ENCODE measurements around the gene SUMO2.
"Not testable (repeated sequence)": the region's sequence is repeated elsewhere in the genome, so short reads cannot be mapped to it uniquely, and the experiment has no call there.

DNA sequence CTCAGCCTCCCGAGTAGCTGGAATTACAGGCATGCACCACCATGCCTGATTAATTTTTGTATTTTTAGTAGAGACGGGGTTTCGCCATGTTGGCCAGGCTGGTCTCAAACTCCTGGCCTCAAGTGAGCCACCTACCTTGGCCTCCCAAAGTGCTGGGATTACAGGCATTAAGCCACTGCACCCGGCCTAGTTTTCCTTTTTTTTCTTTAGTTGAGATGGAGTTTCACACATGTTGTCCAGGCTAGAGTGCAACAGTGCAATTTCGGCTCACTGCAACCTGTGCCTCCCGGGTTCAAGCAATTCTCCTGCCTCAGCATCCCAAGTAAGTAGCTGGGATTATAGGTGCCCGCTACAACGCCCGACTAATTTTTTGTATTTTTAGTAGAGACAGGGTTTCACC lies 45.0 kb downstream of the SUMO2 start:
- TF ChIP-seq, protein P1, sequence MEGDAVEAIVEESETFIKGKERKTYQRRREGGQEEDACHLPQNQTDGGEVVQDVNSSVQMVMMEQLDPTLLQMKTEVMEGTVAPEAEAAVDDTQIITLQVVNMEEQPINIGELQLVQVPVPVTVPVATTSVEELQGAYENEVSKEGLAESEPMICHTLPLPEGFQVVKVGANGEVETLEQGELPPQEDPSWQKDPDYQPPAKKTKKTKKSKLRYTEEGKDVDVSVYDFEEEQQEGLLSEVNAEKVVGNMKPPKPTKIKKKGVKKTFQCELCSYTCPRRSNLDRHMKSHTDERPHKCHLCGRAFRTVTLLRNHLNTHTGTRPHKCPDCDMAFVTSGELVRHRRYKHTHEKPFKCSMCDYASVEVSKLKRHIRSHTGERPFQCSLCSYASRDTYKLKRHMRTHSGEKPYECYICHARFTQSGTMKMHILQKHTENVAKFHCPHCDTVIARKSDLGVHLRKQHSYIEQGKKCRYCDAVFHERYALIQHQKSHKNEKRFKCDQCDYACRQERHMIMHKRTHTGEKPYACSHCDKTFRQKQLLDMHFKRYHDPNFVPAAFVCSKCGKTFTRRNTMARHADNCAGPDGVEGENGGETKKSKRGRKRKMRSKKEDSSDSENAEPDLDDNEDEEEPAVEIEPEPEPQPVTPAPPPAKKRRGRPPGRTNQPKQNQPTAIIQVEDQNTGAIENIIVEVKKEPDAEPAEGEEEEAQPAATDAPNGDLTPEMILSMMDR (IDR thresholded peaks at IDR 0.05; ENCODE audit: insufficient read depth, low read depth, low read length) = not testable (repeated sequence)
- not testable (repeated sequence) for TF ChIP-seq EZH2 (IDR thresholded peaks at IDR 0.05; ENCODE audit: insufficient read depth, low read length)
